ENCODE data around the gene NEFH.

NEFH gene

GRCh38 chr22:29530716-29531115 is 50.7 kb downstream of the NEFH start:
- TF ChIP-seq FOXM1 (IDR thresholded peaks at IDR 0.05; ENCODE audit: borderline replicate concordance, low read depth) (no peak), TEAD4 (IDR thresholded peaks at IDR 0.05) (no peak), NFIC (IDR thresholded peaks at IDR 0.05) (no peak), ZBTB7A (IDR thresholded peaks at IDR 0.05; ENCODE audit: low read depth) (no peak), TCF12 (IDR thresholded peaks at IDR 0.05; ENCODE audit: low read depth) (no peak), YY1 (IDR thresholded peaks at IDR 0.05; ENCODE audit: low read depth) (no peak), CREB1 (IDR thresholded peaks at IDR 0.05; ENCODE audit: low read depth) (no peak)
- TF ChIP-seq, protein P1, sequence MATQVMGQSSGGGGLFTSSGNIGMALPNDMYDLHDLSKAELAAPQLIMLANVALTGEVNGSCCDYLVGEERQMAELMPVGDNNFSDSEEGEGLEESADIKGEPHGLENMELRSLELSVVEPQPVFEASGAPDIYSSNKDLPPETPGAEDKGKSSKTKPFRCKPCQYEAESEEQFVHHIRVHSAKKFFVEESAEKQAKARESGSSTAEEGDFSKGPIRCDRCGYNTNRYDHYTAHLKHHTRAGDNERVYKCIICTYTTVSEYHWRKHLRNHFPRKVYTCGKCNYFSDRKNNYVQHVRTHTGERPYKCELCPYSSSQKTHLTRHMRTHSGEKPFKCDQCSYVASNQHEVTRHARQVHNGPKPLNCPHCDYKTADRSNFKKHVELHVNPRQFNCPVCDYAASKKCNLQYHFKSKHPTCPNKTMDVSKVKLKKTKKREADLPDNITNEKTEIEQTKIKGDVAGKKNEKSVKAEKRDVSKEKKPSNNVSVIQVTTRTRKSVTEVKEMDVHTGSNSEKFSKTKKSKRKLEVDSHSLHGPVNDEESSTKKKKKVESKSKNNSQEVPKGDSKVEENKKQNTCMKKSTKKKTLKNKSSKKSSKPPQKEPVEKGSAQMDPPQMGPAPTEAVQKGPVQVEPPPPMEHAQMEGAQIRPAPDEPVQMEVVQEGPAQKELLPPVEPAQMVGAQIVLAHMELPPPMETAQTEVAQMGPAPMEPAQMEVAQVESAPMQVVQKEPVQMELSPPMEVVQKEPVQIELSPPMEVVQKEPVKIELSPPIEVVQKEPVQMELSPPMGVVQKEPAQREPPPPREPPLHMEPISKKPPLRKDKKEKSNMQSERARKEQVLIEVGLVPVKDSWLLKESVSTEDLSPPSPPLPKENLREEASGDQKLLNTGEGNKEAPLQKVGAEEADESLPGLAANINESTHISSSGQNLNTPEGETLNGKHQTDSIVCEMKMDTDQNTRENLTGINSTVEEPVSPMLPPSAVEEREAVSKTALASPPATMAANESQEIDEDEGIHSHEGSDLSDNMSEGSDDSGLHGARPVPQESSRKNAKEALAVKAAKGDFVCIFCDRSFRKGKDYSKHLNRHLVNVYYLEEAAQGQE (IDR thresholded peaks at IDR 0.05; ENCODE audit: low read depth), result no peak

- no peak for TF ChIP-seq EP300 (IDR thresholded peaks at IDR 0.05; ENCODE audit: borderline replicate concordance)
- no peak for TF ChIP-seq ZBTB7A (IDR thresholded peaks at IDR 0.05; ENCODE audit: low read depth)
- no peak for TF ChIP-seq CREB1 (IDR thresholded peaks at IDR 0.05; ENCODE audit: low read depth)
- no peak for TF ChIP-seq CEBPB (IDR thresholded peaks at IDR 0.05)
- no peak for TF ChIP-seq YY1 (IDR thresholded peaks at IDR 0.05; ENCODE audit: low read depth)
- no peak for TF ChIP-seq TCF12 (IDR thresholded peaks at IDR 0.05; ENCODE audit: low read depth)
- no peak for TF ChIP-seq NFIC (IDR thresholded peaks at IDR 0.05)
- TF ChIP-seq RAD21 (IDR thresholded peaks at IDR 0.05; ENCODE audit: low read depth), result no peak
- no peak for TF ChIP-seq FOXM1 (IDR thresholded peaks at IDR 0.05; ENCODE audit: borderline replicate concordance, low read depth)
- TF ChIP-seq EGR1 (IDR thresholded peaks at IDR 0.05), result no peak
- TF ChIP-seq, protein P2, sequence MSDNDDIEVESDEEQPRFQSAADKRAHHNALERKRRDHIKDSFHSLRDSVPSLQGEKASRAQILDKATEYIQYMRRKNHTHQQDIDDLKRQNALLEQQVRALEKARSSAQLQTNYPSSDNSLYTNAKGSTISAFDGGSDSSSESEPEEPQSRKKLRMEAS (IDR thresholded peaks at IDR 0.05), result no peak
Observed at GRCh38 chr22:29531419-29531818, 51.4 kb downstream of the NEFH start.

DNA sequence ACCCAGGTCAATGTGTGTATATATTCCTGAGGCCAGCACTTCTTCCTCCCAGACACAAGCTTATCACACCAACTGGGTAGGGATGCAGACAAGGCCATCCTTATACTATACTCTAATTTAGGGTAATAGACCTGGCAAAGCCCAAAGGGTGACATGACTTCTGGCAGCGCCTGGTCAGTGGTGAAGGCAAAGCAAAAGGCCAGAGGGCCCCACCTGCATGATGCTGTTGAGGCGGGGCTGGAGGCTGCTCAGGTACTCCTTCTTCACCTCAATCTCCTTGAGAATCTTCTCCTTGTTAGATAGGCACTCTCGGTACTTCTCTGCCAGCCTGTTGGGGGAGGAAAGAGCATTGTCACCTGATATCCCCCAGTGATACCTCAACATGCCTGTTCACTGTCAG is 56.4 kb downstream of the NEFH start:
- TF ChIP-seq YY1 (IDR thresholded peaks at IDR 0.05; ENCODE audit: low read depth), result no peak
- no peak for TF ChIP-seq USF1 (IDR thresholded peaks at IDR 0.05)
- no peak for TF ChIP-seq CEBPB (IDR thresholded peaks at IDR 0.05)
- TF ChIP-seq, protein P2 (IDR thresholded peaks at IDR 0.05), result no peak
- TF ChIP-seq TAF1 (IDR thresholded peaks at IDR 0.05; ENCODE audit: low read depth), result no peak
- TF ChIP-seq NFIC (IDR thresholded peaks at IDR 0.05), result no peak

DNA sequence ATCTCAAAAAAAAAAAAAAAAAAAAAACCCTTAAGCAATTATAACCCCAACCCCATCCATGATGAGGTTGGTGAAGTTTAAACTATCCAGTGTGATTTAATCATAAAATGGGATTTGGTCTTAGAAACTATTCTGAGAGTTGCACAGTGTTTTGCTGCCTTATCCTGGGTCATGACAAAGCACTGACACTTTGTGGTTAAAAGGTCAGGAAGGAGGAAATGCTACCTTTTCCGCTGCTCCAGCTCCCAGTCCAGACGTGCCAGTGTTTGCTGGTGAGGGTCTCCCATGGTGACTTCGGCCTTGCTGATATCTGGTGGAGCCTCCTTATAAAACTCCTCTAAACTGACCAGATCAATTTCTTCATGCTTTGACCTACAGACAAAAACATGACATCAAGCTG is 59.1 kb downstream of the NEFH start:
- no peak for TF ChIP-seq EGR1 (IDR thresholded peaks at IDR 0.05)
- TF ChIP-seq TCF12 (IDR thresholded peaks at IDR 0.05; ENCODE audit: low read depth), result no peak
